Spleen (tissue), 11 donors: ENCODE data around the gene RERE. TPM values are rescaled to one million over a fixed set of nuclear protein-coding genes. Genes with fewer than 3 reads are reported as not detected.

Source experiments
- DNase-seq: peaks from one replicate; pipeline ENCODE4 v3.0.0-alpha.2; 2020
- H3K27ac ChIP-seq, 8 donors: fragments of 200-600 bp; sonication (generic) in 7 of 8; 1 replicate in 4 of 8; 2 replicates in 4 of 8; pipeline versions ENCODE4 v1.5.0 to v1.8.0; 2016 to 2021; ENCODE audit warnings: inconsistent platforms in 4 of 8, mild to moderate bottlenecking in 4 of 8, moderate library complexity in 1 of 8
- H3K27me3 ChIP-seq, 7 donors: fragments of 200-600 bp; sonication (generic) in 6 of 7; replicated peaks in 1 of 7; 1 replicate in 4 of 7; 2 replicates in 3 of 7; pipeline versions ENCODE4 v1.5.0 to v1.8.0; 2016 to 2021; ENCODE audit warnings: inconsistent platforms in 3 of 7, mild to moderate bottlenecking in 1 of 7
- H3K36me3 ChIP-seq, 6 donors: fragments of 200-600 bp; sonication (generic) in 5 of 6; 1 replicate in 4 of 6; 2 replicates in 2 of 6; pipeline versions ENCODE4 v1.5.0 to v1.8.0; 2016 to 2021; ENCODE audit warnings: inconsistent platforms in 2 of 6
- H3K4me1 ChIP-seq, 6 donors: fragments of 200-600 bp; sonication (generic) in 5 of 6; 1 replicate in 3 of 6; 2 replicates in 3 of 6; pipeline versions ENCODE4 v1.5.0 to v1.8.0; 2016 to 2021; ENCODE audit warnings: inconsistent platforms in 3 of 6
- H3K4me3 ChIP-seq, 8 donors: fragments of 200-600 bp; sonication (generic) in 7 of 8; 1 replicate in 4 of 8; 2 replicates in 4 of 8; pipeline versions ENCODE4 v1.5.0 to v1.8.0; 2016 to 2021; ENCODE audit warnings: inconsistent platforms in 4 of 8, mild to moderate bottlenecking in 4 of 8, moderate library complexity in 2 of 8
- H3K9me3 ChIP-seq, 8 donors: fragments of 200-600 bp; sonication (generic) in 7 of 8; 1 replicate in 4 of 8; 2 replicates in 4 of 8; pipeline versions ENCODE4 v1.5.0 to v1.8.0; 2016 to 2021; ENCODE audit warnings: inconsistent platforms in 4 of 8
- POLR2A ChIP-seq, 3 donors: fragments of 450-650 bp; IDR thresholded peaks; one replicate each; pipeline ENCODE4 v1.5.1; 2017; ENCODE audit warnings: antibody characterized with exemption in 3 of 3, mild to moderate bottlenecking in 1 of 3
- POLR2AphosphoS5 ChIP-seq, 3 donors: sonication (generic); formaldehyde crosslinking; IDR thresholded peaks; one replicate each; pipeline ENCODE4 v1.5.1; 2017; ENCODE audit warnings: antibody characterized with exemption in 3 of 3
- WGBS, 5 donors: extraction: QIAGEN DNeasy Blood & Tissue Kit in 3 of 5; methylation state at CpG; one replicate each; pipeline versions ENCODE4 v1.1.5 to v1.1.7; 2013 to 2018; 5-methylcytosine and 5-hydroxymethylcytosine counted together
- intact Hi-C: fragments of 100-400 bp; cut with DNase I; formaldehyde crosslinking; loops from one replicate; pipeline ENCODE4 v1.15.0; 2023; ENCODE audit warnings: low total_unique reads
- polyA plus RNA-seq, 3 donors: library from polyadenylated mRNA; stranded (reverse); fragments of 200-250 nt; gene quantifications; one replicate each; pipeline ENCODE4 v1.2.1, GENCODE V29; 2013
- total RNA-seq, 7 donors: library from RNA; depleted of rRNA in 3 of 7; stranded (reverse); fragments of >200 nt in 3 of 7; fragmentation: NEBNext Ultra II Directional in 4 of 7; extraction: Animal tissue kit (Norgen Biotek cat#: 25700) in 4 of 7; gene quantifications; one replicate each; pipeline versions ENCODE4 v1.1.0 to v1.2.1, GENCODE V29; 2016 to 2021
- TF ChIP-seq, protein P1 (sequence below), 11 experiments: fragments of 200-600 bp in 7 of 11; fragments of 450-650 bp in 4 of 11; sonication (generic) in 4 of 11; IDR thresholded peaks in 8 of 11; conservative IDR thresholded peaks in 3 of 11; 1 replicate in 7 of 11; 2 replicates in 4 of 11; pipeline versions ENCODE4 v1.4.0 to v1.8.0; 2016 to 2021; ENCODE audit warnings: antibody characterized with exemption in 11 of 11, inconsistent platforms in 4 of 11, mild to moderate bottlenecking in 1 of 11
- donor health status: healthy with polysubstance abuse.
- donor health status: DM: no; HTN: no; CAD: no; lungs with moderate emphysema.
- donor health status: DM: no; HTN: no; CAD: no.
- donor health status: Bipolar disorder and iron deficiency.
- donor health status: healthy.
- donor health status: DM: no; HTN: no; CAD: no.
- donor health status: DM: yes; HTN: yes; CAD: no.

The RERE gene
- total and polyA plus RNA-seq, 10 donors, result 10.3 to 149 (median 117) TPM

DNA sequence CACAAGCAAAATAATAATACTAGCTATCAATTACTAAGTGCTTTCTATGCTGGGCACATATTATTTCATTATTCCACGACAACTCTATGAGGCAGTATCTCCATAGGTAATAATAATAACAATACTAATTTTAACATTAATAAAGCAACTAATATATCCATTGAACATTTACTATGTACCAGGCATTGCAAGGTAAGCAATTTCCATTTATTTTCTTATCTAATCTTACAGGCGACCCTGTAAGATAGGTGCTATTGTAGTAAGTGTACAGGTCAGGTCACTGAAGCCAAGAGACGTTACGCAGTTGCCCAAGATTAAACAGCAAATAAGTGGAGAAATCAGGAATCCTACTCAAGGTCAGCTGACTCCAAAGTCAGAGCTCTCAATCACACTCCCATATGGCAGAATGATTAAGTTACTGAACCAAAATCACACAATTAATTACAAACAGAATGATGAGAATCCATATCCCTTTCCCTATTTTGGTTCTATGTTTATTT, 301.1 kb downstream of the RERE start:
- H3K4me1 ChIP-seq, result peaks cover 10 to 86% (median 33%) of the 10 kb centered on the region in 6 donors
- 71 to 83% (median 76%) methylated on average over 4 of the region's 4 CpGs for WGBS, 5 donors
- no peaks in the 10 kb centered on the region for H3K27me3 ChIP-seq
- no peak for DNase-seq
- H3K36me3 ChIP-seq, result peaks cover 0 to 13% (median 0%) of the 10 kb centered on the region in 6 donors
- H3K27ac ChIP-seq, result peak overlapping the region in 5 of 8 donors; percentile 16 to 58 (median 36)
- H3K9me3 ChIP-seq, result no peaks in the 10 kb centered on the region
- no peak overlapping the region for H3K4me3 ChIP-seq
- intact Hi-C loops, result no loop called here
- TF ChIP-seq POLR2AphosphoS5 (IDR thresholded peaks at IDR 0.05) (no peak), POLR2A (IDR thresholded peaks at IDR 0.05) (no peak)
- TF ChIP-seq, protein P1, sequence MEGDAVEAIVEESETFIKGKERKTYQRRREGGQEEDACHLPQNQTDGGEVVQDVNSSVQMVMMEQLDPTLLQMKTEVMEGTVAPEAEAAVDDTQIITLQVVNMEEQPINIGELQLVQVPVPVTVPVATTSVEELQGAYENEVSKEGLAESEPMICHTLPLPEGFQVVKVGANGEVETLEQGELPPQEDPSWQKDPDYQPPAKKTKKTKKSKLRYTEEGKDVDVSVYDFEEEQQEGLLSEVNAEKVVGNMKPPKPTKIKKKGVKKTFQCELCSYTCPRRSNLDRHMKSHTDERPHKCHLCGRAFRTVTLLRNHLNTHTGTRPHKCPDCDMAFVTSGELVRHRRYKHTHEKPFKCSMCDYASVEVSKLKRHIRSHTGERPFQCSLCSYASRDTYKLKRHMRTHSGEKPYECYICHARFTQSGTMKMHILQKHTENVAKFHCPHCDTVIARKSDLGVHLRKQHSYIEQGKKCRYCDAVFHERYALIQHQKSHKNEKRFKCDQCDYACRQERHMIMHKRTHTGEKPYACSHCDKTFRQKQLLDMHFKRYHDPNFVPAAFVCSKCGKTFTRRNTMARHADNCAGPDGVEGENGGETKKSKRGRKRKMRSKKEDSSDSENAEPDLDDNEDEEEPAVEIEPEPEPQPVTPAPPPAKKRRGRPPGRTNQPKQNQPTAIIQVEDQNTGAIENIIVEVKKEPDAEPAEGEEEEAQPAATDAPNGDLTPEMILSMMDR (IDR thresholded peaks at IDR 0.05 in 8 of 11, conservative IDR thresholded peaks at IDR 0.05 in 3 of 11), result no peak

DNA sequence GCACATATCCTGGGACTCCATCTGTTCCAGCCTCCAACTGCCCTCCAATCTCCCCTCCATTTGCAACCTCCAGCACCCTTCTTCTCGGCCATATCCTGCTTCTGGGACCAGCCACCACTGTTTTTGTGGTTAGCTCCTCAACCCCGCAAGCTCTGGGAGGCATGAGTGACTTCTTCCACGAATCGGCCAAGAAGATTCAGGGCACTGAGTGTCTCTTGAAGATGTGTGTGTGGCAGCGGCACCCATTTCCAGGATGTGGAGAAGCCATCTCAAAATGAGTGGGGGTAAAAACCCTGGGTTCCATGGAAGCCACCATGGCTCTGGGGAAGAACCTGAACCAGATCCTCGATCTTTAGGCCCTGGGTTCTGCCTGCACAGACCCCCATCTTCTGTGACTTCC, 304.9 kb downstream of the RERE start:
- Histone ChIP-seq H3K27ac (no peak overlapping the region), H3K4me3 (no peak overlapping the region), H3K27me3 (no peaks in the 10 kb centered on the region), H3K9me3 (no peaks in the 10 kb centered on the region), H3K36me3 (peaks cover 0 to 26% (median 0%) of the 10 kb centered on the region in 6 donors), H3K4me1 (peaks cover 14 to 71% (median 40%) of the 10 kb centered on the region in 6 donors)
- TF ChIP-seq, protein P1 (IDR thresholded peaks at IDR 0.05 in 8 of 11, conservative IDR thresholded peaks at IDR 0.05 in 3 of 11), result no peak
- no peak for TF ChIP-seq POLR2AphosphoS5 (IDR thresholded peaks at IDR 0.05)
- DNase-seq, result no peak
- WGBS, 5 donors, result 86 to 91% (median 89%) methylated on average over 6 of the region's 6 CpGs
- intact Hi-C loops, result no loop called here

DNA sequence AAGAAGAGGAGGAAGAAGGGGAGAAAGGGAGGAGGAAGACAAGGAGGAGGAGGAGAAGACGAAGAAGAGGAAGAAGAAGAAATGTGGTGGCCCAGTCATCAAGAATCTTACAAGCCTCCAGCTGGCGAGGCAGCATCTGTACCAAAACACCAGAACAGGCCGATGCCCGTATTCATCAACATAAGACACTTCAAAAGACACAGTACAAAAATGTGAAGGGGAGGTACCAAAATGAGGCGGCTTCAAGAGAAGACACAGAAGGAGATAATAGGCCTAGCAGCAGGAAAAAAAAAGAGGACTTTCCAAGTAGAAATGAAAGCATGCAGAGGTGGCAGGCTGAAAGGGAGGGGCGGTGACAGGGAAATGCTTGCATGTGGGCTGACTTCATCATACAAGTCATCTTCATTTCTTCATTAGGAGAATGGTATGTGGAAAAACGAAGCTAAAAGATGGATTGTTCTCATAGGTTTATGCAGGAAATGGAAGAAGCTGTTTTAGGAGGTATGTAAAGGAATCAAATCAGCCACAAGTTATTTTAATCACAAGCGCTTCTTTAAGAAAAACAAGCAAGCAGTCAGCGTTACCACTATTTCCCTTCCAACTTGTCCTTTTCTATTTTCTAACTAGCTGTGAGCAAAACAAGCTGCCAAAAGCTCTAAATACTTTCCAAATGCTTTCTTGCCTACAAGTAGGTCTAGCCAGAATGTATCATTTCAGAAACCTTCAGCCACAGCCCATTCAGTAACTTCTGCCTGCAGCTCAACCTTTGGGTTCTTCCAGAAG, 307.2 kb downstream of the RERE start:
- Histone ChIP-seq H3K4me3 (peak overlapping the region in 1 of 8 donors; percentile 2), H3K36me3 (peaks cover 0 to 45% (median 2%) of the 10 kb centered on the region in 6 donors), H3K9me3 (no peaks in the 10 kb centered on the region), H3K27ac (peak overlapping the region; percentile 33 to 69 (median 58)), H3K4me1 (peaks cover 10 to 53% (median 24%) of the 10 kb centered on the region in 6 donors), H3K27me3 (no peaks in the 10 kb centered on the region)
- TF ChIP-seq, protein P1 (IDR thresholded peaks at IDR 0.05 in 8 of 11, conservative IDR thresholded peaks at IDR 0.05 in 3 of 11), result no peak
- TF ChIP-seq POLR2A (IDR thresholded peaks at IDR 0.05) (no peak), POLR2AphosphoS5 (IDR thresholded peaks at IDR 0.05) (no peak)
- WGBS, 5 donors, result 31 to 49% (median 40%) methylated on average over 9 of the region's 9 CpGs
- intact Hi-C loops, result no loop called here
- no peak for DNase-seq

DNA sequence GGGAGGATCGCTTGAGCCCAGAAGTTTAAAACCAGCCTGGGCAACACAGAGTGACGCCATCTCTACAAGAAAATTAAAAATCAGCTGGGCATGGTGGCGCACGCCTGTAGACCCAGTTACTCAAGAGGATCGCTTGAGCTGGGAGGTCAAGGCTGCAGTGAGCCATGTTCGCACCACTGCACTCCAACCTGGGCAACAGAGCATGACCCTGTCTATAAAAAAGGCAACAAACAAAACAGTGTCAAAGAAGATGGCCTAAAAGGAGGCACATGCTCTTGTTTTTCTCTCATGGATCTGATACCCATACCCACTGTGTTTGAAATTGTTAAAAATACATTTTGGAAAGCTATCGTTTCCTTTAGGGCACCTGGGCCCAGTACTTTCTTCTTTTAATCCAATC, 307.9 kb downstream of the RERE start:
- Histone ChIP-seq H3K4me3 (no peak overlapping the region), H3K27ac (peak overlapping the region; percentile 33 to 69 (median 58)), H3K9me3 (no peaks in the 10 kb centered on the region), H3K27me3 (no peaks in the 10 kb centered on the region), H3K36me3 (peaks cover 0 to 45% (median 3%) of the 10 kb centered on the region in 6 donors), H3K4me1 (peaks cover 10 to 47% (median 21%) of the 10 kb centered on the region in 6 donors)
- 86 to 92% (median 89%) methylated on average over 7 of the region's 7 CpGs for WGBS, 5 donors
- intact Hi-C loops, result no loop called here
- no peak for DNase-seq
- TF ChIP-seq, protein P1 (IDR thresholded peaks at IDR 0.05 in 8 of 11, conservative IDR thresholded peaks at IDR 0.05 in 3 of 11), result no peak
- no peak for TF ChIP-seq POLR2A (IDR thresholded peaks at IDR 0.05)
- TF ChIP-seq POLR2AphosphoS5 (IDR thresholded peaks at IDR 0.05), result no peak
